Stimulated activated CD8-positive, alpha-beta memory T cell treated with anti-CD3 and anti-CD28 coated beads, Interleukin-7, amount 100 ng/mL, for 48 hours (primary cell): Measurements from ENCODE around the gene MAML3.

Experiments
- DNase-seq, 2 donors: peaks; one replicate each; pipeline ENCODE4 v3.0.0-alpha.2; 2020; ENCODE audit warnings: low read depth in 1 of 2; ENCODE audit errors: extremely low read depth in 1 of 2

The MAML3 gene

GRCh38 chr4:139934708-139935195 is 219.2 kb downstream of the MAML3 start:
- no peak for DNase-seq

- no peak for DNase-seq
These were observed 219.8 kb downstream of the MAML3 start for GRCh38 chr4:139934057-139934707.

- DNase-seq, result no peak
These were observed 220.4 kb downstream of the MAML3 start for GRCh38 chr4:139933541-139933940.

- no peak for DNase-seq
These were observed 220.9 kb downstream of the MAML3 start for GRCh38 chr4:139933104-139933503.

DNA sequence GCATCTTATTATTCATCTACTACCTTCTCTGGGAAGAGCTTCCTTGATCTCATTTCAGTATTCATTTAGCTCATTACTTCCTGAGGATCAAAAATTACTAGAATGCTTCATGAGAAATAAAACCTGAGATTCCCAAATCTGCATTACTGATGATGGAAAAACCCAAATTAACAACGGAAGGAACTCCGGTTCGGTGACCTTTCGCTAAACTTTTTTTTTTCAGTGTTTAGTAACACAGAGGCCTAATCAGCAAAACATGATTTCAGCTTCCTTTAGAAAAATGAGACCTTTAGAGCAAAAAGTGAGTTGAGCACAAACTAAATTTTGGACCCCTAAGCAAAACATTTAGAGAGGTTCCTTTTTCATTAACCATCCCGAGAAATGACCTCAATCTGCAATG is 229.2 kb downstream of the MAML3 start:
- no peak for DNase-seq

- DNase-seq, result no peak
These were observed 231.5 kb downstream of the MAML3 start for GRCh38 chr4:139922406-139923024.

GRCh38 chr4:139921429-139922184 is 232.4 kb downstream of the MAML3 start:
- DNase-seq, result no peak

DNA sequence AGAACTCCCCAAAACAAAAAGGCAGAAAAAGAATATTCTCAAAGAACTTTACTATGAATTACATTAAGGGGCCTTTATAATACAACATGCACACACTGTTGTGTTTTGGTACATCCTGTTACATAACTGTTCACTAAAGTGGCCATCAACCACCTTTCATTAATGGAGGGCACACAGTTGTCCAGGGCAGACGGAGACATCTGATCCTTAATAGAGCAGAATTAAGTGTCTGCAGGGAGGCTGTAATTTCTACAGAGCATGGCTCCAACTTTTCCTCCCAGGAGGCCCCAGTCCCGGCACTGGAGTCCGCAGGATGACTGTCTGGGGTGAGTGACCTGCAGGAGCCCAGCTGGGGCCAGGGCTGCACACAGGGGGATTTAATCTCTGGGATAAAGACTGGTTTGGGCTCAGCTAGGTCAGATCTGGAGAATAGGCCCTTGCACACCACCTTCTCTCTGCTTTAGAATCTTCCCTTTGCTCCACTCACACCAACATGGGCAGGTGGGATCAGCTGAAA is 233.4 kb downstream of the MAML3 start:
- no peak for DNase-seq

DNA sequence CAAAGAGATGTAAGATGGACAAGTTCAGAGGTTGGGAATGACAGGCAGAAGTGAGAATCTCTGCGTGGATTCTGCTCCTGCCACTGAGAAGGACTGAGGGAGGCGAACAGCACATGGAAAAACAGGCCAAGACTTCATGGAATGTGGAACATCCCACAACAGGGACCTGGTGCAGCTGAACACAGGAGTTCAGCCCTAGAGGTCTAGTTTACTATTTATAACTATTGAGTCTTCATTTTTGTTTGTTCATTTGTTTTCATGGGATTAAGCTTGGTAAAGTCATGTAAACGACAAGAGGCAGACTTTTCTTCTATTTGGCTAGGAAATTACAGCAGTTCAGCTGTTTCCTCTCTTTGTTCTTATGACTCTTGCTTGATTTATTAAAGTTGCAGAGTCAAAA is 234.5 kb downstream of the MAML3 start:
- no peak for DNase-seq

- no peak for DNase-seq
These were observed 235.0 kb downstream of the MAML3 start for GRCh38 chr4:139919004-139919403.

DNA sequence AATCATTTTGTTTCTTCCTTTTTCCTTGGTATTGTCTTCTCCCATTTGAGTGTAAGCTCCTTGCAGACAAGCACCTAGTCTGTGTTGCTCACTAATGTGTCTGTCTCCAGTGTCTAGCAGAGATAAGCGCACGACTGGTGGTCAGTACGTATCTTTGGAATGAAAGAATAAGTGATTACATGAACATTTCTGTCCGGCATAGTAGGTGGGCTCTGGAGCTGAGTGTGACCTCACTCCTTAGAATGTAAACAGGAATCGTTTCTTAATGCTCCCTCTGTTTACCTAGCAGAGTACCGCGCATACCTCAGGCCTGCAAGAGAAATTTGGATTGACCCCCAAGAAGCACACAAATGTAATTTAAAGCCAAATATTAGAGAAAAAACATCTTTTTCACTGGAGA is 235.4 kb downstream of the MAML3 start:
- no peak for DNase-seq

GRCh38 chr4:139917896-139918295 is 236.1 kb downstream of the MAML3 start:
- DNase-seq, result no peak

- DNase-seq, result no peak
These were observed 237.9 kb downstream of the MAML3 start for GRCh38 chr4:139916041-139916440.

DNA sequence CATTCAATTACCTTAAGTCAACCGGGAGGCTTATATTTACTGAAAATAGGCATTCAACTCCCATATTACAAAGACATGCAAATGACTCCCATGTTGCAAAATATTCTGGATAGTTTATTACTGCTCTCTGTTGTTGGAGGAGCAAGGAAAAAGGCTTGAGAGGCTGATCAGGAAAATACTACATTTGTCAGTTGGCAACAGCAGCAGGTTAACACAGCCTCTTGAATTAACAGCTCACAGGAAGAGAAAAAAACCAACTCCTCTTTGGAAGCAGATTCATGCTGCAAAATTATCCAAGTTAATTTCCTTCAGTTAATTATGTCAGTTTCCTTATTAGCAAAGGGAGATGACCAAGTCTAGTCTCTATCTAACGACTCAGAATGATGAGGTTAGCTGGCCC is 238.9 kb downstream of the MAML3 start:
- DNase-seq, result no peak

DNA sequence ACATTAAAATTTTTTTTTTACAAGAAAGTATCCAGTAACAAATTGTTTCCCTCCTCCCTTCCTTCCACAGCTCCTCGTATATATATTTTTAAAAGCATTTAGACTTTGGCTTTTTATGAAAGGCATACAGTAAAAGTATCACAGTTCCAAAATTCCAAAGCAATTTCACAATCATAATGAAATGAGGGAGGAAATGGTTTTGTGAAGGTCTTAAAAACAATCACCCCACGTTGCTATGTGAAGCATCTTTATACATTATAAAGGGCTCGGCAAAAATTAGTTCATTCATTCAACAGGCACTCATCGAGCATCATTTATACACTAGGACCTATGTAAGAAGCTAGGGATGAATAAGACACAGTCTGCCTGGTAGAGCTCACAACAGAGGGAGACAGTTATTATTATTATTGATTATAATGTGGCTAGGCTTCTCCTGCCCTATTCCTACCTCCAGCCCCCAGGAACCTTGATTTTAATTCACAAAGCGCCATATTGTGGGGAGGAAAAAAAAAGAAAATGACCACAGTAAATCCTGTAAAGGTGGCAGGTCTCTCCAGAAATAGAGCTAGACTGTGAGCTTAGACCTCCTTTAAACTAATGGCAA is 239.9 kb downstream of the MAML3 start:
- no peak for DNase-seq

GRCh38 chr4:139913398-139913990 is 240.5 kb downstream of the MAML3 start:
- DNase-seq, result no peak

DNA sequence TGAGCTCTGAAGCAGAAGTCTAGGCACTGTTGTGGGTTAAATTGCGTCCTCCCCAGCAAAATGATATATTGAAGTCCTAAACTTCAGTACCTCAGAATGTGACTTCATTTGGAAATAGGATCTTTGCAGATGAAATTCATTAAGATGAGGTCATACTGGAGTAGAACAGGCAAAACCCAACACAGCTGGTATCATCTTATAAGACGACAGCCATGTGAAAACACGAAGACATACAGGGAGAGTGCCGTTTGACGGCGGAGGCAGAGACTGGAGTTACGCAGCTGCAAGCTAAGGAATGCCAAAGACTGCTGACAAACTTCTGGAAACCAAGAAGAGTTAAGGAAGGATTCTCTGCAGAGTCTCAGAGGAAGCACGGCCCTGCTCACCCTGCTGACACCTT is 241.5 kb downstream of the MAML3 start:
- no peak for DNase-seq

DNA sequence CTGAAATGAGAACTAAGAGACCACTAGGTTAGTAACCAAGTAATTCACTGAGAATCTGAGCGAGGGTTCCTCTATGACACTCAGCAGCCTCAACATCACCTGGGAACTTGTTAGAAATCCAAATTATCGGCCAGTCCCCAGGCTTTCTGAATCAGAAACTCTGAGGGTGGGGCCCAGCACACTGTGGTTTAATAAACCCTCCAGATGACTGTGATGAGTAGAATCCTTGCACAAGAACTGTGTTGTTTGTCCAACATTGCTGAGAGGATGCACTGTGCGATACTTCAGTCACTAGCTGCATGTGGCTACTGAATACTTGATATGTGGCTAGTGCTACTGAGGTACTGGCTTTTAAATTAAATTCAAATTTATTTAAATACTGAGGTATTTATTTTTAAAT is 243.9 kb downstream of the MAML3 start:
- DNase-seq, result no peak

- DNase-seq, result no peak
These were observed 245.1 kb downstream of the MAML3 start for GRCh38 chr4:139908636-139909437.
